Measurements from ENCODE around the gene BRME1. TPM values are rescaled to one million over a fixed set of nuclear protein-coding genes. Genes with fewer than 3 reads are reported as not detected.

The BRME1 gene
- total and polyA plus RNA-seq, 2 of the 13 experiments (the other 11 are each of a cell fraction or from before 2014, with no cell fraction given) = 0.74 to 1.5 TPM

DNA sequence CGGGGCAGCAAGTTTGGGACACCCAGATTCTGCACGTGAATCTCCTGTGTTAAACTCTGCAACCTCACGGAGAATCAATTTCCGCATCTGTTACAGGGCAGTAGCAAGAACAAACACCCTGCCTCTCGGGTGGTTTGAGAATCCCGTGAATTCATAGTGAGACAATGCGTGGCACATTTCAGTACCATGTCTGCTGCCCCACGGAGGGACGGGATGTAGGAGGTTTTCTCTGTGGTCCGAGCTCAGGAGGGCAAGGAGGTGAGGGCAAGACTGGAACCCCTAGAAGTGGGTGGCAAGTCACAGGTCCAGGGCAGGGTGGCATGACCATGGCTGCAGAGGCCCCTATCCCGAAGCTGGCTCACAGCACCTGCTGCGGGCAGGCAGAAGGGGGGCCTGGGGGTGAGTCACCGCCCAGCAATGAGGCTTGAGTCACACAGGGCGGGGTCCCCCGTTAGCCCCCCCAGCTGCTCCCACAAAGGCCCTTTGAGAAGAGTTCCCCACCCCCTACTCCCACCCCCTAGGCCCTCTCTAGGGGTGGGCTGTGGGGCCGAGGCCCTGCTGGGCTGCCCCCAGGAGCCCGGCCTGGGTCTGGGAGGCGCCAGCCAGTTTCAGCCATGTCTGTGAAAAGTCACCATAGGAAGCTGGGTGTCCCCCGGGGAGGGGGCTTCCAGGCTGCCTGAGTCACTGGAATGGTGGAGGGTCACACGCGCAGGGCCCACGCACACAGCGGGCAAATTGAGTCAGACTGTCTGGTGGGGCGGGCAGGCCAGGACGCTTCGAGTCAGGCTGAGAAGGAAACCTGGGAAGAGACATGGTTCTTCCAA lies 54.8 kb downstream of the BRME1 start (continued):
- TF ChIP-seq ZBTB7A (CRISPR knock-in tag; IDR thresholded peaks at IDR 0.05) (peak; percentile 51; the same call in 1 of the 2 replicates), ZNF24 (IDR thresholded peaks at IDR 0.05) (no peak), SYNCRIP (IDR thresholded peaks at IDR 0.05; ENCODE audit: insufficient read depth, low read depth, low read length) (no peak), ZNF260 (CRISPR knock-in tag; IDR thresholded peaks at IDR 0.05; ENCODE audit: borderline replicate concordance, low read depth) (no peak), ZNF510 (CRISPR knock-in tag; IDR thresholded peaks at IDR 0.05; ENCODE audit: low read depth) (no peak), FOXA3 (CRISPR knock-in tag; IDR thresholded peaks at IDR 0.05) (peak; percentile 61), ZFP36L2 (CRISPR knock-in tag; IDR thresholded peaks at IDR 0.05) (no peak), ZNF660 (CRISPR knock-in tag; IDR thresholded peaks at IDR 0.05; ENCODE audit: borderline replicate concordance, low read depth) (no peak), RARA (CRISPR knock-in tag; IDR thresholded peaks at IDR 0.05) (peak; percentile 45; the same call in 1 of the 2 replicates), KLF16 (CRISPR knock-in tag; IDR thresholded peaks at IDR 0.05) (no peak), GTF3A (CRISPR knock-in tag; conservative IDR thresholded peaks at IDR 0.05) (no peak), POLR2A (IDR thresholded peaks at IDR 0.05; ENCODE audit: insufficient read depth in 1 of 2, low read depth in 2 of 2, low read length in 2 of 2) (peak; percentile 42 to 43; a peak in 2 of 4 replicates), MAF1 (CRISPR knock-in tag; IDR thresholded peaks at IDR 0.05; ENCODE audit: borderline replicate concordance) (no peak), ZNF468 (CRISPR knock-in tag; IDR thresholded peaks at IDR 0.05) (no peak), ZFYVE20 (CRISPR knock-in tag; IDR thresholded peaks at IDR 0.05; ENCODE audit: borderline replicate concordance, low read depth) (no peak), EEA1 (CRISPR knock-in tag; IDR thresholded peaks at IDR 0.05; ENCODE audit: borderline replicate concordance) (no peak), ZNF678 (CRISPR knock-in tag; IDR thresholded peaks at IDR 0.05) (0 out of 2 replicates have a peak, but pooled peaks have one; percentile 28), MEF2D (CRISPR knock-in tag; IDR thresholded peaks at IDR 0.05) (no peak), CSRNP1 (CRISPR knock-in tag; IDR thresholded peaks at IDR 0.05) (peak; percentile 29; the same call in 1 of the 2 replicates), ZNF160 (CRISPR knock-in tag; IDR thresholded peaks at IDR 0.05) (no peak), ZNF761 (CRISPR knock-in tag; conservative IDR thresholded peaks at IDR 0.05) (no peak; the same call in 1 of the 2 replicates), SIN3B (IDR thresholded peaks at IDR 0.05; ENCODE audit: low read length) (no peak), ZBTB8A (CRISPR knock-in tag; IDR thresholded peaks at IDR 0.05; ENCODE audit: borderline replicate concordance, low read depth) (no peak), ZBTB7B (CRISPR knock-in tag; IDR thresholded peaks at IDR 0.05) (peak; percentile 83), ZNF557 (CRISPR knock-in tag; IDR thresholded peaks at IDR 0.05) (no peak), NFIB (CRISPR knock-in tag; IDR thresholded peaks at IDR 0.05; ENCODE audit: borderline replicate concordance) (no peak), ZNF597 (CRISPR knock-in tag; IDR thresholded peaks at IDR 0.05) (no peak)
- TF ChIP-seq, protein P1, sequence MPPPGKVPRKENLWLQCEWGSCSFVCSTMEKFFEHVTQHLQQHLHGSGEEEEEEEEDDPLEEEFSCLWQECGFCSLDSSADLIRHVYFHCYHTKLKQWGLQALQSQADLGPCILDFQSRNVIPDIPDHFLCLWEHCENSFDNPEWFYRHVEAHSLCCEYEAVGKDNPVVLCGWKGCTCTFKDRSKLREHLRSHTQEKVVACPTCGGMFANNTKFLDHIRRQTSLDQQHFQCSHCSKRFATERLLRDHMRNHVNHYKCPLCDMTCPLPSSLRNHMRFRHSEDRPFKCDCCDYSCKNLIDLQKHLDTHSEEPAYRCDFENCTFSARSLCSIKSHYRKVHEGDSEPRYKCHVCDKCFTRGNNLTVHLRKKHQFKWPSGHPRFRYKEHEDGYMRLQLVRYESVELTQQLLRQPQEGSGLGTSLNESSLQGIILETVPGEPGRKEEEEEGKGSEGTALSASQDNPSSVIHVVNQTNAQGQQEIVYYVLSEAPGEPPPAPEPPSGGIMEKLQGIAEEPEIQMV (CRISPR knock-in tag; IDR thresholded peaks at IDR 0.05; ENCODE audit: low read depth) = peak; percentile 97
